Stomach (tissue), 19 donors: ENCODE data around the gene VPS4B. TPM values are rescaled to one million over a fixed set of nuclear protein-coding genes. Genes with fewer than 3 reads are reported as not detected.

Experiments
- DNase-seq, 2 donors: peaks; one replicate each; pipeline versions ENCODE4 v3.0.0 to v3.0.0-alpha.2; 2013 to 2019
- H3K27ac ChIP-seq, 5 donors: fragments of 200-600 bp in 4 of 5; sonication (generic) in 4 of 5; one replicate each; pipeline ENCODE4 v1.5.1; 2013 to 2019; ENCODE audit warnings: mild to moderate bottlenecking in 1 of 5, moderate library complexity in 1 of 5
- H3K27me3 ChIP-seq, 3 donors: fragments of 200-600 bp; sonication (generic); one replicate each; pipeline ENCODE4 v1.5.1; 2017 to 2019; ENCODE audit warnings: mixed run types in 1 of 3
- H3K36me3 ChIP-seq, 4 donors: fragments of 200-600 bp; sonication (generic); 1 replicate in 3 of 4; 2 replicates in 1 of 4; pipeline ENCODE4 v1.5.1; 2016 to 2019
- H3K4me1 ChIP-seq, 4 donors: fragments of 200-600 bp; sonication (generic); one replicate each; pipeline ENCODE4 v1.5.1; 2016 to 2019
- H3K4me3 ChIP-seq, 4 donors: fragments of 200-600 bp; sonication (generic) in 3 of 4; one replicate each; pipeline ENCODE4 v1.5.1; 2016 to 2019; ENCODE audit warnings: mild to moderate bottlenecking in 1 of 4
- H3K9me3 ChIP-seq, 4 donors: fragments of 200-600 bp; sonication (generic); one replicate each; pipeline ENCODE4 v1.5.1; 2016 to 2019
- EP300 ChIP-seq: sonication (generic); formaldehyde crosslinking; IDR thresholded peaks from one replicate; pipeline ENCODE4 v1.6.1; 2017; ENCODE audit warnings: antibody characterized with exemption
- POLR2A ChIP-seq, 4 donors: fragments of 450-650 bp; IDR thresholded peaks; one replicate each; pipeline ENCODE4 v1.6.1; 2016; ENCODE audit warnings: antibody characterized with exemption in 4 of 4, control low read depth in 2 of 4, mild to moderate bottlenecking in 1 of 4, moderate library complexity in 1 of 4
- POLR2AphosphoS5 ChIP-seq, 3 donors: sonication (generic); formaldehyde crosslinking; IDR thresholded peaks; one replicate each; pipeline ENCODE4 v1.6.1; 2016; ENCODE audit warnings: antibody characterized with exemption in 3 of 3
- WGBS, 5 donors: extraction: QIAGEN DNeasy Blood & Tissue Kit in 3 of 5; methylation state at CpG; one replicate each; pipeline versions ENCODE4 v1.1.5 to v1.1.7; 2013 to 2018; 5-methylcytosine and 5-hydroxymethylcytosine counted together
- intact Hi-C: fragments of 100-400 bp; cut with DNase I; formaldehyde crosslinking; loops from one replicate; pipeline ENCODE4 v1.15.1; 2023; ENCODE audit warnings: low total_unique reads
- long read RNA-seq, 10 donors: transcript quantifications; one replicate each; lab custom pipeline, GENCODE V29; 2026
- polyA plus RNA-seq, 3 donors: library from polyadenylated mRNA; stranded (reverse); fragments of 200-250 nt; gene quantifications; one replicate each; pipeline ENCODE4 v1.2.3, GENCODE V29; 2013
- total RNA-seq, 5 donors: library from RNA; depleted of rRNA; stranded (reverse); fragments of >200 nt; gene quantifications; one replicate each; pipeline versions ENCODE4 v1.1.0 to v1.2.3, GENCODE V29; 2014 to 2016
- TF ChIP-seq, protein P1 (sequence below), 7 experiments: fragments of 450-650 bp in 4 of 7; fragments of 200-600 bp in 3 of 7; sonication (generic) in 3 of 7; IDR thresholded peaks; one replicate each; pipeline ENCODE4 v1.5.1; 2016 to 2019; ENCODE audit warnings: antibody characterized with exemption in 7 of 7, control low read depth in 2 of 7, mild to moderate bottlenecking in 1 of 7
- donor health status: healthy with polysubstance abuse.
- donor health status: Bipolar disorder and iron deficiency.
- donor health status: healthy.

Gene VPS4B
- 100 to 1,000 TPM in 1 of 5 donors, 10 to 100 TPM in 4; 23.7 to 108 (median 46.7) TPM for total RNA-seq
- 10 to 100 TPM; 11.3 to 37.1 (median 18.6) TPM for polyA plus RNA-seq
- long read RNA-seq, donor 1, transcript VPS4B-201 (11 exons, 3,324 nt): major isoform, 6 of 18 reads
- long read RNA-seq, donor 1, partial matches to known transcripts: 10 of 18 reads
- long read RNA-seq, donor 1, other reads (novel, unspliced or antisense): 0 of 18 reads
- long read RNA-seq, donor 2, transcript VPS4B-201 (11 exons, 3,324 nt): major isoform, 13 of 19 reads
- long read RNA-seq, donor 2, partial matches to known transcripts: 5 of 19 reads
- long read RNA-seq, donor 2, other reads (novel, unspliced or antisense): 0 of 19 reads
- long read RNA-seq, donor 3, transcript VPS4B-201 (11 exons, 3,324 nt): major isoform, 5 of 13 reads
- long read RNA-seq, donor 3, partial matches to known transcripts: 7 of 13 reads
- long read RNA-seq, donor 3, other reads (novel, unspliced or antisense): 0 of 13 reads
- long read RNA-seq, donor 4, partial matches to known transcripts: 0 of 1 reads
- long read RNA-seq, donor 4, other reads (novel, unspliced or antisense): 0 of 1 reads
- long read RNA-seq, donor 5, transcript VPS4B-201 (11 exons, 3,324 nt): major isoform, 6 of 17 reads
- long read RNA-seq, donor 5, partial matches to known transcripts: 10 of 17 reads
- long read RNA-seq, donor 5, other reads (novel, unspliced or antisense): 0 of 17 reads
- long read RNA-seq, donor 6, transcript VPS4B-201 (11 exons, 3,324 nt): major isoform, 18 of 34 reads
- long read RNA-seq, donor 6, partial matches to known transcripts: 13 of 34 reads
- long read RNA-seq, donor 6, other reads (novel, unspliced or antisense): 0 of 34 reads
- long read RNA-seq, donor 7, transcript VPS4B-201 (11 exons, 3,324 nt): major isoform, 8 of 23 reads
- long read RNA-seq, donor 7, partial matches to known transcripts: 14 of 23 reads
- long read RNA-seq, donor 7, other reads (novel, unspliced or antisense): 0 of 23 reads
- long read RNA-seq, donor 8, partial matches to known transcripts: 15 of 20 reads
- long read RNA-seq, donor 8, other reads (novel, unspliced or antisense): 0 of 20 reads
- long read RNA-seq, donor 9, partial matches to known transcripts: 7 of 11 reads
- long read RNA-seq, donor 9, other reads (novel, unspliced or antisense): 0 of 11 reads
- long read RNA-seq, donor 10, transcript VPS4B-201 (11 exons, 3,324 nt): major isoform, 5 of 5 reads
- long read RNA-seq, donor 10, partial matches to known transcripts: 0 of 5 reads
- long read RNA-seq, donor 10, other reads (novel, unspliced or antisense): 0 of 5 reads

DNA sequence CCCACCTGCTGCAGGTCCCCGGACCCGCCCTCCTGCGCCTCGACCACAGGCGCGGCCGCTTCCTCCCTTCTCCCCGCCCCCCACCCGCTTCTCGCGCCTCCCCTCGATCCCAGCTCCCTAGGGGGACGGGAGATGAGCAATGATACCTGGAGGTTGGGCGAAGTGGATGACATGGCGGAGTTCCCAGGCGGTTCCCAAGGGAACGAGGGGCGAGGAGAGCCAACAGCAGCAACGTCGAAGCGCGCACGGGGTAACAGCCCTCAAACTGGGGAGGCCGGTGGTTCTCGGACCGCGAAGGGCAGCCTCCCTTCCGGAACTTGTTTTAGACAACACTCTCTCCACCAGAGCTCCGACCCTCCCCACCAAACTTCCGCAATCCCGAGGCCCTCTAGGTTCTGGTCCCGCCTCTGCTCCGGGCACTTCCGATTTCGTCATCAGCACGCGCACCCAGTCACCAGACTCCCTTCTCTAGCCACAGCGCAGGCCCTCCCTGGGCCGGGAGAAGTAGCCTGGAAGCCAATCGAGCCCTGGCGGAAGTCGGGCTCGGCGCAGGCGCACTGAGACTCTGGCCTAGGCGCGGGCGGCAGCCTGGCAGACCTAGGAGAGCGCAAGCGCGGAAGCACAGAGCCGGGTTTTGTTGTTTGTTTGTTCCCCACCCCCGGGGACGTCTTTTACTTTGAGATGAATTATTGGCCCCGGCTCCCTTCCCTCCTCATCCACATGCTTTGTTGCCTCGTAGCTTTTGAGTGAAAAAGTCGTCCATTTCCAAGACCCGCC, at the start of gene VPS4B:
Gene VPS4B, minus strand, starts transcription at position 390 of the 777 bp plus-strand sequence. Its CDS starts 217 bp downstream, at position 173.
- intact Hi-C loops: no loop called here
- H3K27me3 ChIP-seq: no peaks in the 10 kb centered on the region
- H3K27ac ChIP-seq: peak within 1 kb of the TSS; percentile 90 to 96 (median 95)
- DNase-seq: peak; percentile 100
- 0 to 1% (median 0%) methylated on average over 47 to 58 of the region's 58 CpGs for WGBS, 5 donors
- peak within 1 kb of the TSS; percentile 73 to 98 (median 90) for H3K4me3 ChIP-seq
- peaks cover 0 to 32% (median 26%) of the 10 kb centered on the region in 4 donors for H3K36me3 ChIP-seq
- TF ChIP-seq POLR2A (IDR thresholded peaks at IDR 0.05) (peak in 2 of 4 donors; percentile 41 to 48), POLR2AphosphoS5 (IDR thresholded peaks at IDR 0.05) (peak; percentile 86 to 95 (median 94)), EP300 (no peak)
- H3K4me1 ChIP-seq: peaks cover 9 to 54% (median 37%) of the 10 kb centered on the region in 4 donors
- H3K9me3 ChIP-seq: no peaks in the 10 kb centered on the region

DNA sequence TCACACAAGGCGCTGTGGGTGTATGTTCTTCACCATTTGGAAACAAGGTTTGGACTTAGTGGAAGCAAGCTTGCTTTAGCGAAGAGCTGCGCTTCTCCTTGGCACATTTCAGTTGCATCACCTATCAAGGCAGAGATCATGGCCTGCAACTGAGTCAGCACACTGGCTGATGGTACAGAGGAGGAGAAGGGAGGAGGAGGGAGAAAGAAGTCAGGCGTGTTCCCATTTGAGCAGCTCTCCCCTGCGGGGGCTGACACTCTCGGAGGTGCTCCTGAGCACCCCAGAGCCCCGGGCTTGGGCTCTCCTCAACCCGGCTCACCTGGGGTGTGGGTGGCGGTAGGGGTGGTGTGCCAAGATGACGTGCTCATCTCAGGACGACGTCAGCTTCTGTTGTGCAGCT, 48.5 kb upstream of the VPS4B start:
- WGBS, 5 donors: 85 to 93% (median 90%) methylated on average over 11 to 12 of the region's 12 CpGs

DNA sequence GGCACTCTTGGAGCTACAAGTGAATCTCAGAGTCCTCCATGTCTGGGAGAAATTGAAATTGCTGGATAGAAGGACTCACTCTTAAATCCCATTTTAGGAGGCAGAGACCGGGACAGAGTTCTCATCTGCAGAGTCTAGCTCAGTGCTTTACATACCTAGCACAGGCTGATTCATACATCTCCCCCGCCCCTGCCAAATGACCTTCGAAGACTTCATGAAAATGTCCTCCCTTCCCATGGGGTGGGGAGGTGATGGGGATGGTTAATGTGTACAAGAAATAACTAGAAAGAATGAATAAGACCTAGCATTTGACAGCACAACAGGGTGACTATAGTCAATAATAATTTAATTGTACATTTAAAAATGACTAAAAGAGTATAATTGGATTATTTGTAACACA, 46.3 kb upstream of the VPS4B start:
- H3K27ac ChIP-seq: no peak overlapping the region
- H3K4me3 ChIP-seq: no peak overlapping the region
- peaks cover 0 to 4% (median 0%) of the 10 kb centered on the region in 3 donors for H3K27me3 ChIP-seq
- TF ChIP-seq, protein P1, sequence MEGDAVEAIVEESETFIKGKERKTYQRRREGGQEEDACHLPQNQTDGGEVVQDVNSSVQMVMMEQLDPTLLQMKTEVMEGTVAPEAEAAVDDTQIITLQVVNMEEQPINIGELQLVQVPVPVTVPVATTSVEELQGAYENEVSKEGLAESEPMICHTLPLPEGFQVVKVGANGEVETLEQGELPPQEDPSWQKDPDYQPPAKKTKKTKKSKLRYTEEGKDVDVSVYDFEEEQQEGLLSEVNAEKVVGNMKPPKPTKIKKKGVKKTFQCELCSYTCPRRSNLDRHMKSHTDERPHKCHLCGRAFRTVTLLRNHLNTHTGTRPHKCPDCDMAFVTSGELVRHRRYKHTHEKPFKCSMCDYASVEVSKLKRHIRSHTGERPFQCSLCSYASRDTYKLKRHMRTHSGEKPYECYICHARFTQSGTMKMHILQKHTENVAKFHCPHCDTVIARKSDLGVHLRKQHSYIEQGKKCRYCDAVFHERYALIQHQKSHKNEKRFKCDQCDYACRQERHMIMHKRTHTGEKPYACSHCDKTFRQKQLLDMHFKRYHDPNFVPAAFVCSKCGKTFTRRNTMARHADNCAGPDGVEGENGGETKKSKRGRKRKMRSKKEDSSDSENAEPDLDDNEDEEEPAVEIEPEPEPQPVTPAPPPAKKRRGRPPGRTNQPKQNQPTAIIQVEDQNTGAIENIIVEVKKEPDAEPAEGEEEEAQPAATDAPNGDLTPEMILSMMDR (IDR thresholded peaks at IDR 0.05): no peak
- TF ChIP-seq POLR2AphosphoS5 (IDR thresholded peaks at IDR 0.05) (no peak), POLR2A (IDR thresholded peaks at IDR 0.05) (no peak), EP300 (no peak)
- intact Hi-C loops: no loop called here
- no peaks in the 10 kb centered on the region for H3K9me3 ChIP-seq
- H3K36me3 ChIP-seq: no peaks in the 10 kb centered on the region
- no peak for DNase-seq
- H3K4me1 ChIP-seq: no peaks in the 10 kb centered on the region
- WGBS, 5 donors: 92 to 98% (median 96%) methylated on average over 3 of the region's 3 CpGs

More for the DNA sequence above, 48.5 kb upstream of the VPS4B start:
- Histone ChIP-seq H3K9me3 (no peaks in the 10 kb centered on the region), H3K27ac (no peak overlapping the region), H3K36me3 (no peaks in the 10 kb centered on the region), H3K4me1 (no peaks in the 10 kb centered on the region), H3K4me3 (no peak overlapping the region), H3K27me3 (peaks cover 0 to 4% (median 0%) of the 10 kb centered on the region in 3 donors)
- intact Hi-C loops: no loop called here
- TF ChIP-seq, protein P1 (IDR thresholded peaks at IDR 0.05): no peak
- TF ChIP-seq EP300: no peak
- TF ChIP-seq POLR2A (IDR thresholded peaks at IDR 0.05): no peak
- no peak for TF ChIP-seq POLR2AphosphoS5 (IDR thresholded peaks at IDR 0.05)
- DNase-seq: no peak

DNA sequence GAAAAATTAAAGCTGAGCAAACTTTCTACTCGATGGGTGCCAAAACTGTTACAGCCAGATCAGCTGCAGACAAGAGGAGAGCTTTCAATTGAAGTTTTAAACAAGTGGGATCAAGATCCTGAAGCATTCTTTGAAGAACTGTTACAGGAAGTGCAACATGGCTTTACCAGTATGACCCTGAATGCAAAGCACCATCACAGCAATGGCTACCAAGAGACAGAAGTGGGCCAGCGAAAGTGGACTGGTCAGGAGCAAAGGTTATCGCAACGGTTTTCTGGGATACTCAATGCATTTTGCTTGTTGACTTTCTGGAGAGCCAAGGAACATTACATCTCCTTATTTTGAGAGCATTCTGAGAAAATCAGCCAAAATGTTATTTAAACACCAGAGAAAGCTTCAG, 45.4 kb upstream of the VPS4B start:
- no peak for TF ChIP-seq POLR2AphosphoS5 (IDR thresholded peaks at IDR 0.05)
- TF ChIP-seq POLR2A (IDR thresholded peaks at IDR 0.05): no peak
- TF ChIP-seq EP300: no peak
- TF ChIP-seq, protein P1 (IDR thresholded peaks at IDR 0.05): no peak
- no peaks in the 10 kb centered on the region for H3K36me3 ChIP-seq
- no peak for DNase-seq
- H3K27ac ChIP-seq: no peak overlapping the region
- intact Hi-C loops: no loop called here
- H3K4me1 ChIP-seq: no peaks in the 10 kb centered on the region
- H3K4me3 ChIP-seq: no peak overlapping the region
- WGBS, 5 donors: 69 to 77% (median 70%) methylated on average over 4 of the region's 4 CpGs
- H3K9me3 ChIP-seq: no peaks in the 10 kb centered on the region
- peaks cover 0 to 12% (median 0%) of the 10 kb centered on the region in 3 donors for H3K27me3 ChIP-seq
